Panc1 (cell line): Measurements from ENCODE around the gene EIF2S2.
"Not testable (repeated sequence)": the region's sequence is repeated elsewhere in the genome, so short reads cannot be mapped to it uniquely, and the experiment has no call there.

Source experiments
- CTCF ChIP-seq: fragments of 450-650 bp; IDR thresholded peaks from 2 replicates; pipeline ENCODE4 v1.5.1; 2017; ENCODE audit warnings: mild to moderate bottlenecking
- REST ChIP-seq, 2 experiments: IDR thresholded peaks; 2 replicates each; pipeline ENCODE4 v1.6.1; 2011 to 2012; ENCODE audit warnings: low read depth in 2 of 2, control low read depth in 1 of 2, low read length in 1 of 2, mild to moderate bottlenecking in 1 of 2, moderate library complexity in 1 of 2; ENCODE audit not compliant: insufficient read depth in 1 of 2

DNA sequence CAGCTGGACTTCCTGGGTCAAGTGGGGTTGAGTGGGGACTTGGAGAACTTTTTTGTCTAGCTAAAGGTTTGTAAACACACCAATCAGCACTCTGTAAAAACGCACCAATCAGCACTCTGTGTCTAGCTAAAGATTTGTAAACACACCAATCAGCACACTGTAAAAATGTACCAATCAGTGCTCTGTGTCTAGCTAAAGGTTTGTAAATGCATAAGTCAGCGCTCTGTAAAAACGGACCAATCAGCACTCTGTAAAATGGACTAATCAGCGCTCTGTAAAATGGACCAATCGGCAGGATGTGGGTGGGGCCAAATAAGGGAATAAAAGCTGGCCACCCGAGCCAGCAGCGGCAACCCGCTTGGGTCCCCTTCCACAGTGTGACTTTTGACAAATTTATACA, 40.0 kb upstream of the EIF2S2 start:
- not testable (repeated sequence) for TF ChIP-seq REST (IDR thresholded peaks at IDR 0.05; ENCODE audit: insufficient read depth in 1 of 2, low read depth in 2 of 2, low read length in 1 of 2); CTCF
